K562 (cell line): ENCODE measurements around the gene POMGNT2. TPM values are rescaled to one million over a fixed set of nuclear protein-coding genes. Genes with fewer than 3 reads are reported as not detected.

Experiments used
- ATAC-seq: fragments of 200-7000 bp; cut with Tn5 transposase; 3 replicates; pipeline ENCODE4 v1.9.1; 2020; ENCODE audit warnings: moderate library complexity
- BruUV-seq: library from RNA; stranded (reverse); fragments of 400-500 nt; replicated peaks from 2 replicates; lab custom pipeline; 2021; lab: Mats Ljungman, UMichigan
- CTCF ChIA-PET: fragments of 300-600 bp; formaldehyde crosslinking; extraction: SDS; loops from one replicate; lab custom pipeline; 2021; ENCODE audit warnings: low intra/inter-chr PET ratio; lab: Yijun Ruan, JAX
- POLR2A ChIA-PET: fragments of 300-600, 350-650 bp; sonication (Branson Sonifier 250); formaldehyde crosslinking; extraction: SDS; loops from one replicate; lab custom pipeline; 2021; ENCODE audit warnings: antibody characterized with exemption, inconsistent platforms; lab: Yijun Ruan, JAX
- DNase-seq, 4 experiments: peaks; one replicate each; pipeline versions ENCODE4 v3.0.0 to v3.0.0-alpha.2; 2011 to 2018; ENCODE audit warnings: low spot score in 3 of 4, mixed read lengths in 3 of 4; ENCODE audit errors: extremely low read depth in 1 of 4
- FAIRE-seq: peaks from 2 replicates; lab custom pipeline; 2011; peaks lifted over from hg19 to GRCh38; lab: Jason Lieb, UNC
- H2AFZ ChIP-seq: 2 replicates; pipeline ENCODE4 v1.6.0; 2011; ENCODE audit warnings: low read depth, low read length, control low read depth, inconsistent platforms
- H3K27ac ChIP-seq: fragments of 200-600 bp; 3 replicates; pipeline ENCODE4 v1.8.0; 2011; ENCODE audit warnings: low read depth, mild to moderate bottlenecking, control low read depth, inconsistent platforms, low read length, moderate library complexity, mixed read lengths; ENCODE audit errors: extremely low read depth
- H3K27me3 ChIP-seq, 2 experiments: fragments of 300-600 bp in 1 of 2; 2 replicates in 1 of 2; 3 replicates in 1 of 2; pipeline versions ENCODE4 v1.6.0 to v1.8.0; 2011; ENCODE audit warnings: inconsistent platforms in 2 of 2, low read length in 2 of 2, mild to moderate bottlenecking in 1 of 2, mixed read lengths in 1 of 2, moderate library complexity in 1 of 2; ENCODE audit not compliant: control insufficient read depth in 2 of 2, insufficient read depth in 2 of 2
- H3K36me3 ChIP-seq: fragments of 300-600 bp; 3 replicates; pipeline ENCODE4 v1.8.0; 2011; ENCODE audit warnings: mild to moderate bottlenecking, low read length, inconsistent platforms; ENCODE audit not compliant: control insufficient read depth, insufficient read depth
- H3K4me1 ChIP-seq, 2 experiments: fragments of 200-600 bp in 1 of 2; replicated peaks in 1 of 2; 2 replicates in 1 of 2; 3 replicates in 1 of 2; pipeline versions ENCODE4 v1.5.1 to v1.8.0; 2011; ENCODE audit warnings: inconsistent platforms in 2 of 2, low read length in 2 of 2, mild to moderate bottlenecking in 1 of 2, mixed read lengths in 1 of 2, moderate library complexity in 1 of 2; ENCODE audit not compliant: control insufficient read depth in 2 of 2, insufficient read depth in 2 of 2
- H3K4me2 ChIP-seq: 2 replicates; pipeline ENCODE4 v1.6.1; 2011; ENCODE audit warnings: low read length, control low read depth, inconsistent platforms, mixed read lengths; ENCODE audit not compliant: insufficient read depth
- H3K4me3 ChIP-seq: fragments of 200-600 bp; sonication (generic), shearing (Covaris generic); 2 replicates; pipeline ENCODE4 v1.5.1; 2016; ENCODE audit warnings: control low read depth, inconsistent platforms
- H3K79me2 ChIP-seq: fragments of 200-600 bp; 3 replicates; pipeline ENCODE4 v1.8.0; 2011; ENCODE audit warnings: low read length, inconsistent platforms; ENCODE audit not compliant: control insufficient read depth, insufficient read depth
- H3K9ac ChIP-seq, 2 experiments: 2 replicates each; pipeline versions ENCODE4 v1.6.0 to v1.6.1; 2011; ENCODE audit warnings: low read depth in 2 of 2, low read length in 2 of 2, control low read depth in 1 of 2, inconsistent platforms in 1 of 2, mild to moderate bottlenecking in 1 of 2, mixed read lengths in 1 of 2; ENCODE audit not compliant: insufficient read depth in 1 of 2
- H3K9me1 ChIP-seq: one replicate; pipeline ENCODE4 v1.6.0; 2011; ENCODE audit warnings: inconsistent platforms, mild to moderate bottlenecking, low read length, moderate library complexity; ENCODE audit not compliant: control insufficient read depth, insufficient read depth
- H3K9me3 ChIP-seq: replicated peaks from 2 replicates; pipeline ENCODE4 v1.5.1; 2011; ENCODE audit warnings: low read depth, low read length, inconsistent platforms; ENCODE audit not compliant: control insufficient read depth, insufficient read depth
- H4K20me1 ChIP-seq: replicated peaks from 2 replicates; pipeline ENCODE4 v1.6.1; 2011; ENCODE audit warnings: low read length, inconsistent platforms, mixed read lengths; ENCODE audit not compliant: control insufficient read depth, insufficient read depth
- CXXC5 ChIP-seq: fragments of 250-450 bp; sonication (Bioruptor Pico); IDR thresholded peaks from 2 replicates; pipeline ENCODE4 v1.8.0; 2022; ENCODE audit warnings: inconsistent platforms, mild to moderate bottlenecking, moderate library complexity
- FOXO4 ChIP-seq: fragments of 450-650 bp; formaldehyde crosslinking; IDR thresholded peaks from 2 replicates; pipeline ENCODE4 v1.4.0; 2020; ENCODE audit warnings: mild to moderate bottlenecking, moderate library complexity
- KAT7 ChIP-seq: sonication (generic); formaldehyde crosslinking; IDR thresholded peaks from 2 replicates; pipeline ENCODE4 v1.8.0; 2022; ENCODE audit warnings: missing genetic modification reagents, mild to moderate bottlenecking, borderline replicate concordance
- NCOA1 ChIP-seq: fragments of 450-650 bp; IDR thresholded peaks from 2 replicates; pipeline ENCODE4 v1.6.1; 2016; ENCODE audit warnings: low read depth
- PBX2 ChIP-seq, 2 experiments: IDR thresholded peaks in 1 of 2; conservative IDR thresholded peaks in 1 of 2; 2 replicates each; pipeline ENCODE4 v1.6.1; 2016; ENCODE audit warnings: low read depth in 2 of 2, mild to moderate bottlenecking in 1 of 2, missing compliant biosample characterization in 1 of 2, missing genetic modification characterization in 1 of 2, moderate library complexity in 1 of 2
- TAF7 ChIP-seq: fragments of 450-650 bp; IDR thresholded peaks from 2 replicates; pipeline ENCODE4 v1.6.1; 2016; ENCODE audit warnings: missing genetic modification characterization, missing compliant biosample characterization
- ZKSCAN1 ChIP-seq: fragments of 150-350 bp; IDR thresholded peaks from 2 replicates; pipeline ENCODE4 v1.6.1; 2016; ENCODE audit warnings: low read depth, low read length
- ZNF124 ChIP-seq: sonication (generic); formaldehyde crosslinking; IDR thresholded peaks from 2 replicates; pipeline ENCODE4 v1.8.1; 2022; ENCODE audit warnings: missing genetic modification reagents
- ZNF23 ChIP-seq: fragments of 250-450 bp; sonication (Bioruptor Pico); IDR thresholded peaks from 2 replicates; pipeline ENCODE4 v1.4.0; 2020; ENCODE audit warnings: mild to moderate bottlenecking
- ZNF644 ChIP-seq: fragments of 200-800 bp; sonication (Bioruptor generic); IDR thresholded peaks from 2 replicates; pipeline ENCODE4 v1.6.1; 2016; ENCODE audit warnings: low read depth, missing genetic modification characterization, missing compliant biosample characterization
- ZNF76 ChIP-seq: fragments of 250-450 bp; sonication (Bioruptor Pico); IDR thresholded peaks from 2 replicates; pipeline ENCODE4 v1.4.0; 2020; ENCODE audit warnings: mild to moderate bottlenecking, moderate library complexity, borderline replicate concordance
- ZSCAN29 ChIP-seq: fragments of 450-650 bp; IDR thresholded peaks from 2 replicates; pipeline ENCODE4 v1.6.1; 2017
- WGBS: fragments of 100-300 bp; shearing (Covaris generic); methylation state at CpG from one replicate; pipeline ENCODE4 v1.1.6; 2016; ENCODE audit warnings: low coverage, mixed read lengths; ENCODE audit not compliant: insufficient coverage; ENCODE audit errors: missing lambda C conversion rate; 5-methylcytosine and 5-hydroxymethylcytosine counted together
- in situ Hi-C: fragments of 300-500 bp; cut with MboI; formaldehyde crosslinking; loops from 4 replicates; pipeline ENCODE4 v1.15.0; 2018; ENCODE audit warnings: inconsistent platforms, mixed read lengths
- intact Hi-C: fragments of 100-400 bp; cut with micrococcal nuclease; formaldehyde crosslinking; loops from 2 replicates; pipeline ENCODE4 v1.14.2; 2022
- polyA plus RNA-seq, 8 experiments: library from polyadenylated mRNA; depleted of rRNA in 4 of 8; stranded (reverse) in 5 of 8; unstranded in 3 of 8; fragments of >200 nt; fragmentation: Nextera tagmentation in 2 of 8; fragmentation: Illumina TruSeq in 1 of 8; extraction: Ambion mirVana in 2 of 8; extraction: Trizol in 1 of 8; gene quantifications; 2 replicates each; pipeline versions ENCODE4 v1.2.1 to v1.2.3, GENCODE V29; 2011 to 2014; ENCODE audit warnings: inconsistent platforms in 1 of 8, missing spikeins in 1 of 8
- total RNA-seq, 7 experiments: library from RNA; depleted of rRNA in 6 of 7; stranded (reverse); fragments of >200 nt in 6 of 7; fragmentation: Illumina TruSeq in 2 of 7; extraction: Trizol in 2 of 7; gene quantifications; 2 replicates each; pipeline versions ENCODE4 v1.2.1 to v1.2.3, GENCODE V29; 2011 to 2021; ENCODE audit warnings: low replicate concordance in 1 of 7

The POMGNT2 gene
- total and polyA plus RNA-seq, 9 of the 15 experiments (the other 6 are each of a cell fraction or from before 2014, with no cell fraction given): 0.65 to 14.1 (median 10.3) TPM

GRCh38 chr3:43074901-43075689 is 30.8 kb downstream of the POMGNT2 start:
- ATAC-seq: no peak
- Histone ChIP-seq H3K4me3 (no peak overlapping the region), H4K20me1 (no peaks in the 10 kb centered on the region), H3K9me3 (no peaks in the 10 kb centered on the region), H3K4me2 (no peak overlapping the region), H3K4me1 (peaks cover 0 to 5% of the 10 kb centered on the region in 2 experiments; a peak in 1 of 5 replicates), H2AFZ (no peak overlapping the region), H3K9me1 (no peaks in the 10 kb centered on the region), H3K36me3 (peaks cover 3% of the 10 kb centered on the region; the same call in 1 of the 3 replicates), H3K9ac (no peak overlapping the region), H3K79me2 (no peaks in the 10 kb centered on the region), H3K27me3 (peaks cover 0 to 9% of the 10 kb centered on the region in 2 experiments; a peak in 2 of 5 replicates), H3K27ac (no peak overlapping the region)
- in situ Hi-C loops (no loop called here), intact Hi-C loops (loop anchor here (10.0 kb wide), 1 partner anchor 110 kb away; no protein-coding TSS in a partner anchor)
- ChIA-PET CTCF (no interaction called here), POLR2A (no interaction called here)
- BruUV-seq: no TSS peak
- no peak for FAIRE-seq
- DNase-seq: no peak
- WGBS: 0% methylated on average over 5 of the region's 5 CpGs
- TF ChIP-seq TAF7: no peak
- no peak for TF ChIP-seq NCOA1
- no peak for TF ChIP-seq ZNF23
- no peak for TF ChIP-seq ZNF644
- no peak for TF ChIP-seq CXXC5 (CRISPR knock-in tag)
- no peak for TF ChIP-seq ZNF76 (CRISPR knock-in tag)
- TF ChIP-seq ZSCAN29: no peak
- TF ChIP-seq FOXO4: no peak
- TF ChIP-seq ZKSCAN1: no peak
- no peak for TF ChIP-seq ZNF124 (CRISPR knock-in tag)
- no peak for TF ChIP-seq PBX2 (CRISPR knock-in tag; IDR thresholded peaks at IDR 0.05; ENCODE audit: low read depth)
- TF ChIP-seq PBX2 (tag; conservative IDR thresholded peaks at IDR 0.05; ENCODE audit: low read depth): no peak
- TF ChIP-seq KAT7 (CRISPR knock-in tag): no peak
